Measurements from ENCODE around the gene CRB2.

DNA sequence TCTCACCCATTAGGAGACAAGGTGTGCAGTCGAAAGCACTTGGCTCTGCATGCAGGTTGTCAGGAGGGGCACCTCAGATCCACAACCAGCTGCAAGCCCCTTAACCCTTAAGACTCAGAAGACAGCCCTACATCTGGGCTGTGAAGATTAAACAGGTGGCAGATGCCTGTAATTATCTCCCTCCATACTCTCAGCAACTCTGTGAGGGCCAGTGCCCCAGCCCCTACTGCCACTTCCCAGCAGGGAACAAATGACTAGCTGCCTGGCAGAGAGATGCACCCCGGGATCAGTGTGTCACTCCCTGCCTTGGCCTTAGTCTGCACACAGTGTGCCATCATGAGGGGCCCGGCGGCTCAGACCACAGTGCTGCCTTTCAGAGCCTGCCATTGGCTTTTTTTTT is 42.0 kb downstream of the CRB2 start:
- TF ChIP-seq CTCF (IDR thresholded peaks at IDR 0.05; ENCODE audit: extremely low read depth in 1 of 2, insufficient read depth in 1 of 2, low read depth in 1 of 2, low read length in 2 of 2) (no peak), GATA2 (IDR thresholded peaks at IDR 0.05; ENCODE audit: insufficient read depth, insufficient read length, low read depth, low read length) (no peak), MAX (IDR thresholded peaks at IDR 0.05; ENCODE audit: insufficient read depth, insufficient read length) (no peak), EZH2 (IDR thresholded peaks at IDR 0.05; ENCODE audit: borderline replicate concordance, low read depth, low read length, severe bottlenecking) (no peak), POLR2A (IDR thresholded peaks at IDR 0.05; ENCODE audit: low read depth, low read length) (no peak), POLR2AphosphoS5 (IDR thresholded peaks at IDR 0.05; ENCODE audit: insufficient read depth, low read depth, low read length) (no peak)
